ENCODE results near the gene FXYD5. TPM values are rescaled to one million over a fixed set of nuclear protein-coding genes. Genes with fewer than 3 reads are reported as not detected.

Gene FXYD5
- total RNA-seq, 1 experiment from 2014 or later, result 33.6 TPM

GRCh38 chr19:35136231-35136630 lies 18.3 kb upstream of the FXYD5 start:
- in situ Hi-C loops (cut with HindIII; ENCODE audit: low pct_unique_long_range_greater_than_20kb, low sequenced_read_pairs) (no loop called here), intact Hi-C loops (cut with micrococcal nuclease; ENCODE audit: unreplicated experiment) (loop anchor here (5.0 kb wide), 1 partner anchor 69 kb away; no protein-coding TSS in a partner anchor)
- ChIA-PET CTCF (interaction anchor here (0.6 to 1.3 kb wide), 3 partner anchors 36 to 132 kb away, joined by 3 to 5 read pairs (median 4); no protein-coding TSS in a partner anchor), POLR2A (no interaction called here)
- peaks cover 5% of the 10 kb centered on the region; the same call in 1 of the 2 replicates for H3K4me1 ChIP-seq (ENCODE audit: control insufficient read depth, insufficient read depth, low read length)
- no peak overlapping the region for H3K27ac ChIP-seq (ENCODE audit: low read length)
- DNase-seq (ENCODE audit: low read depth, low spot score) (no peak), ATAC-seq (no peak)
- no peak for TF ChIP-seq TCF7L2 (IDR thresholded peaks at IDR 0.05; ENCODE audit: low read depth, low read length)
- TF ChIP-seq REST (IDR thresholded peaks at IDR 0.05; ENCODE audit: insufficient read depth in 1 of 2, low read depth in 2 of 2, low read length in 1 of 2), result no peak
- TF ChIP-seq POLR2AphosphoS5 (IDR thresholded peaks at IDR 0.05; ENCODE audit: low read depth, low read length), result no peak
- no peak for TF ChIP-seq SIN3A (IDR thresholded peaks at IDR 0.05; ENCODE audit: borderline replicate concordance, insufficient read depth, low read depth, low read length)
- TF ChIP-seq CTCF (IDR thresholded peaks at IDR 0.05), result no peak
- H3K4me3 ChIP-seq (ENCODE audit: low read depth in 2 of 2, low read length in 2 of 2), result no peak overlapping the region
- no TSS peak for BruUV-seq (replicated peaks)
- H3K27me3 ChIP-seq (ENCODE audit: control insufficient read depth, insufficient read depth, low read length), result no peaks in the 10 kb centered on the region
- H3K9me3 ChIP-seq (ENCODE audit: control insufficient read depth, insufficient read depth, low read depth, low read length), result no peaks in the 10 kb centered on the region
- H3K36me3 ChIP-seq (ENCODE audit: control insufficient read depth, insufficient read depth, low read length), result no peaks in the 10 kb centered on the region

- POLR2A ChIA-PET, result no interaction called here
- CTCF ChIA-PET, result interaction anchor here (0.5 to 0.6 kb wide), 3 partner anchors 15 to 380 kb away, joined by 4 to 6 read pairs (median 4); no protein-coding TSS in a partner anchor
- no peaks in the 10 kb centered on the region for H3K9me3 ChIP-seq (ENCODE audit: control insufficient read depth, insufficient read depth, low read depth, low read length)
- H3K4me1 ChIP-seq (ENCODE audit: control insufficient read depth, insufficient read depth, low read length), result peaks cover 13% of the 10 kb centered on the region
- intact Hi-C loops (cut with micrococcal nuclease; ENCODE audit: unreplicated experiment) (loop anchor here (5.0 kb wide), 1 partner anchor 70 kb away; no protein-coding TSS in a partner anchor), in situ Hi-C loops (cut with HindIII; ENCODE audit: low pct_unique_long_range_greater_than_20kb, low sequenced_read_pairs) (no loop called here)
- ATAC-seq (no peak), DNase-seq (ENCODE audit: low read depth, low spot score) (no peak)
- H3K36me3 ChIP-seq (ENCODE audit: control insufficient read depth, insufficient read depth, low read length), result no peaks in the 10 kb centered on the region
- BruUV-seq (replicated peaks), result no TSS peak
- TF ChIP-seq CTCF (IDR thresholded peaks at IDR 0.05), result no peak
- TF ChIP-seq SIN3A (IDR thresholded peaks at IDR 0.05; ENCODE audit: borderline replicate concordance, insufficient read depth, low read depth, low read length), result no peak
- TF ChIP-seq TCF7L2 (IDR thresholded peaks at IDR 0.05; ENCODE audit: low read depth, low read length), result no peak
- TF ChIP-seq REST (IDR thresholded peaks at IDR 0.05; ENCODE audit: insufficient read depth in 1 of 2, low read depth in 2 of 2, low read length in 1 of 2), result no peak
- TF ChIP-seq POLR2AphosphoS5 (IDR thresholded peaks at IDR 0.05; ENCODE audit: low read depth, low read length), result no peak
- no peak overlapping the region for H3K4me3 ChIP-seq (ENCODE audit: low read depth in 2 of 2, low read length in 2 of 2)
- H3K27me3 ChIP-seq (ENCODE audit: control insufficient read depth, insufficient read depth, low read length), result peaks cover 5% of the 10 kb centered on the region
- no peak overlapping the region for H3K27ac ChIP-seq (ENCODE audit: low read length)
These were observed 17.4 kb upstream of the FXYD5 start for GRCh38 chr19:35136977-35137702.
